ENCODE data around the gene SLC44A2.

Gene SLC44A2

DNA sequence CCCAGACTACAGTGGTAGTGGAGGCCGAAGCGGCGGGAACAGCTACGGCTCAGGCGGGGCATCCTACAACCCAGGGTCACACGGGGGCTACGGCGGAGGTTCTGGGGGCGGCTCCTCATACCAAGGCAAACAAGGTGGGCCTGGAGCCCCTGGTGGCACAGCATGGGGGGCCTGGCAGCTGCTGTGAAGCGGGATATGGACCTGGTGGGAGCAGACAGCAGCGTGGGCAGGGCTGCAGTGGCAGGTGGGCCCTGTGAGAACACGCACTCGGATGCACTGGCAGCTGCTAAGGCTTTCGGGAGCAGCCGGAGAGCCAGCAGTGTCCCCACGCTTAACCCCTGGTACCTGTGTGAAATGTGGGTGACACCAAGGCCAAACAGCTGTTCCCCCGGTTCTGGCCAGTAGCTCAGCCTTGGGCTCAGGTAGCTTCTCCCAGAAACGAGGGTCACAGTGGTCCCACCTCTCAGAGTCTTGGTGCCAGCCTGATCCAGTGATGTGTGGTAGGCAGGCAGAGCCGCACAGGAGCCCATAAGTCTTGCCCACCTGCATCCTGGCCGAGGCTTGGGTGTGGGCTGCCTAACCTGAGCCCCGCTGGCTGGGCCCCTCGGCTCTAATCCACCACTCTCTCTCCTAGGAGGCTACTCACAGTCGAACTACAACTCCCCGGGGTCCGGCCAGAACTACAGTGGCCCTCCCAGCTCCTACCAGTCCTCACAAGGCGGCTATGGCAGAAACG is 63.4 kb downstream of the SLC44A2 start:
- CTCF ChIA-PET = interaction anchor here (1.2 to 1.4 kb wide), 2 partner anchors 11 to 109 kb away, joined by 5 to 6 read pairs; no protein-coding TSS in a partner anchor
- H3K36me3 ChIP-seq (ENCODE audit: control insufficient read depth in 2 of 2, insufficient read depth in 1 of 2, low read length in 2 of 2) = peaks cover 19 to 92% of the 10 kb centered on the region in 2 experiments
- no peak overlapping the region for H3K27ac ChIP-seq (ENCODE audit: extremely low read depth, low read depth, low read length)
- H3K4me3 ChIP-seq (ENCODE audit: low read depth, low read length) = no peak overlapping the region
- no peaks in the 10 kb centered on the region for H3K9me3 ChIP-seq (ENCODE audit: control insufficient read depth, insufficient read depth, low read depth, low read length)
- POLR2A ChIA-PET = interaction anchor here (0.5 kb wide), 1 partner anchor 62 kb away, joined by 3 read pairs; no protein-coding TSS in a partner anchor
- TF ChIP-seq ZNF473 (tag by site-specific recombination; IDR thresholded peaks at IDR 0.05) (no peak), ZNF157 (tag by site-specific recombination; IDR thresholded peaks at IDR 0.05) (no peak), GLIS1 (tag by site-specific recombination; IDR thresholded peaks at IDR 0.05) (no peak), ZNF248 (tag by site-specific recombination; IDR thresholded peaks at IDR 0.05) (no peak), GLIS2 (tag by site-specific recombination; IDR thresholded peaks at IDR 0.05) (0 out of 2 replicates have a peak, but pooled peaks have one; percentile 7), PRDM10 (tag by site-specific recombination; IDR thresholded peaks at IDR 0.05) (no peak), ZNF621 (tag by site-specific recombination; IDR thresholded peaks at IDR 0.05) (no peak), ZNF10 (tag by site-specific recombination; IDR thresholded peaks at IDR 0.05) (no peak), EGR2 (tag by site-specific recombination; IDR thresholded peaks at IDR 0.05; ENCODE audit: low read depth) (peak; percentile 31; the same call in 1 of the 2 replicates), KLF10 (tag by site-specific recombination; IDR thresholded peaks at IDR 0.05) (no peak), ZNF211 (tag by site-specific recombination; IDR thresholded peaks at IDR 0.05; ENCODE audit: low read depth) (no peak), SP3 (tag by site-specific recombination; IDR thresholded peaks at IDR 0.05) (no peak), MEIS1 (CRISPR knock-in tag; IDR thresholded peaks at IDR 0.05; ENCODE audit: borderline replicate concordance) (no peak)
- TF ChIP-seq, protein P1, sequence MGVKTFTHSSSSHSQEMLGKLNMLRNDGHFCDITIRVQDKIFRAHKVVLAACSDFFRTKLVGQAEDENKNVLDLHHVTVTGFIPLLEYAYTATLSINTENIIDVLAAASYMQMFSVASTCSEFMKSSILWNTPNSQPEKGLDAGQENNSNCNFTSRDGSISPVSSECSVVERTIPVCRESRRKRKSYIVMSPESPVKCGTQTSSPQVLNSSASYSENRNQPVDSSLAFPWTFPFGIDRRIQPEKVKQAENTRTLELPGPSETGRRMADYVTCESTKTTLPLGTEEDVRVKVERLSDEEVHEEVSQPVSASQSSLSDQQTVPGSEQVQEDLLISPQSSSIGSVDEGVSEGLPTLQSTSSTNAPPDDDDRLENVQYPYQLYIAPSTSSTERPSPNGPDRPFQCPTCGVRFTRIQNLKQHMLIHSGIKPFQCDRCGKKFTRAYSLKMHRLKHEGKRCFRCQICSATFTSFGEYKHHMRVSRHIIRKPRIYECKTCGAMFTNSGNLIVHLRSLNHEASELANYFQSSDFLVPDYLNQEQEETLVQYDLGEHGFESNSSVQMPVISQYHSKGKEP (tag by site-specific recombination; IDR thresholded peaks at IDR 0.05) = no peak
- H3K4me1 ChIP-seq (ENCODE audit: control insufficient read depth, insufficient read depth, low read length) = no peaks in the 10 kb centered on the region

DNA sequence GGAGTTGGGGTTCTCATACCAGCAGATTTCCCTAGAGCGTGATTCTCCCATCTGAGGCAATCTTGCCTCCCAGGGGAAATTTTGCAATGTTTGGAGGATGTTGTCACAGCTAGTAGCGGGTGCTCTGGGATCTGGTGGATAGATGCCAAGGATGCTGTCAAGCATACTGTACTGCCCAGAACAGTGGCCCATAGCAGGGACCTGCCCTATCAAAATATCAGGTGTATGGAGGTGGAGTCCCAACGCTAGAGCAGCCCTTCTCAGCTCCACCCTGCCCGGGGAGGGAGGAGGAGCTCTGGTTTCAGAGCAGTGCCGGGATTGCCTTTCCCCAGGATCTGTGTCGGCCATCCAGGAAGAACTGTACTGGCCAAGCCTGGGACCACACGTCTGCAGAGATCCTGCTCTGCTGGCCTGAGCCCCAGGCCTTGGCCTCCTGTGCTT is 65.0 kb downstream of the SLC44A2 start:
- H3K4me1 ChIP-seq (ENCODE audit: control insufficient read depth, insufficient read depth, low read length) = peaks cover 3% of the 10 kb centered on the region; the same call in 1 of the 2 replicates
- H3K27ac ChIP-seq (ENCODE audit: extremely low read depth, low read depth, low read length) = no peak overlapping the region
- ChIA-PET POLR2A (no interaction called here), CTCF (interaction anchor here (0.7 to 1.2 kb wide), 2 partner anchors 27 to 110 kb away, joined by 3 to 5 read pairs; partner anchors contain the start of gene DNM2)
- no peaks in the 10 kb centered on the region for H3K9me3 ChIP-seq (ENCODE audit: control insufficient read depth, insufficient read depth, low read depth, low read length)
- no peak overlapping the region for H3K4me3 ChIP-seq (ENCODE audit: low read depth, low read length)
- peaks cover 13 to 75% of the 10 kb centered on the region in 2 experiments for H3K36me3 ChIP-seq (ENCODE audit: control insufficient read depth in 2 of 2, insufficient read depth in 1 of 2, low read length in 2 of 2)
- TF ChIP-seq ZNF600 (tag by site-specific recombination; IDR thresholded peaks at IDR 0.05) (peak; percentile 29; the same call in 1 of the 2 replicates), IKZF3 (tag by site-specific recombination; IDR thresholded peaks at IDR 0.05) (0 out of 2 replicates have a peak, but pooled peaks have one; percentile 11), WT1 (tag by site-specific recombination; IDR thresholded peaks at IDR 0.05) (peak; percentile 63; the same call in 1 of the 2 replicates), ZNF76 (tag by site-specific recombination; IDR thresholded peaks at IDR 0.05; ENCODE audit: borderline replicate concordance, low read depth) (no peak), ZNF146 (tag by site-specific recombination; IDR thresholded peaks at IDR 0.05) (peak; percentile 100), ZNF629 (tag by site-specific recombination; IDR thresholded peaks at IDR 0.05) (0 out of 2 replicates have a peak, but pooled peaks have one; percentile 15), KLF1 (tag by site-specific recombination; IDR thresholded peaks at IDR 0.05) (0 out of 2 replicates have a peak, but pooled peaks have one; percentile 37), ZNF341 (tag by site-specific recombination; IDR thresholded peaks at IDR 0.05; ENCODE audit: low read depth) (0 out of 2 replicates have a peak, but pooled peaks have one; percentile 36), ZNF677 (tag by site-specific recombination; IDR thresholded peaks at IDR 0.05) (no peak), ZEB2 (tag by site-specific recombination; IDR thresholded peaks at IDR 0.05) (peak; percentile 40), ZSCAN23 (tag by site-specific recombination; IDR thresholded peaks at IDR 0.05) (0 out of 2 replicates have a peak, but pooled peaks have one; percentile 14), GLIS1 (tag by site-specific recombination; IDR thresholded peaks at IDR 0.05) (peak; percentile 36; the same call in 1 of the 2 replicates)
- TF ChIP-seq, protein P2, sequence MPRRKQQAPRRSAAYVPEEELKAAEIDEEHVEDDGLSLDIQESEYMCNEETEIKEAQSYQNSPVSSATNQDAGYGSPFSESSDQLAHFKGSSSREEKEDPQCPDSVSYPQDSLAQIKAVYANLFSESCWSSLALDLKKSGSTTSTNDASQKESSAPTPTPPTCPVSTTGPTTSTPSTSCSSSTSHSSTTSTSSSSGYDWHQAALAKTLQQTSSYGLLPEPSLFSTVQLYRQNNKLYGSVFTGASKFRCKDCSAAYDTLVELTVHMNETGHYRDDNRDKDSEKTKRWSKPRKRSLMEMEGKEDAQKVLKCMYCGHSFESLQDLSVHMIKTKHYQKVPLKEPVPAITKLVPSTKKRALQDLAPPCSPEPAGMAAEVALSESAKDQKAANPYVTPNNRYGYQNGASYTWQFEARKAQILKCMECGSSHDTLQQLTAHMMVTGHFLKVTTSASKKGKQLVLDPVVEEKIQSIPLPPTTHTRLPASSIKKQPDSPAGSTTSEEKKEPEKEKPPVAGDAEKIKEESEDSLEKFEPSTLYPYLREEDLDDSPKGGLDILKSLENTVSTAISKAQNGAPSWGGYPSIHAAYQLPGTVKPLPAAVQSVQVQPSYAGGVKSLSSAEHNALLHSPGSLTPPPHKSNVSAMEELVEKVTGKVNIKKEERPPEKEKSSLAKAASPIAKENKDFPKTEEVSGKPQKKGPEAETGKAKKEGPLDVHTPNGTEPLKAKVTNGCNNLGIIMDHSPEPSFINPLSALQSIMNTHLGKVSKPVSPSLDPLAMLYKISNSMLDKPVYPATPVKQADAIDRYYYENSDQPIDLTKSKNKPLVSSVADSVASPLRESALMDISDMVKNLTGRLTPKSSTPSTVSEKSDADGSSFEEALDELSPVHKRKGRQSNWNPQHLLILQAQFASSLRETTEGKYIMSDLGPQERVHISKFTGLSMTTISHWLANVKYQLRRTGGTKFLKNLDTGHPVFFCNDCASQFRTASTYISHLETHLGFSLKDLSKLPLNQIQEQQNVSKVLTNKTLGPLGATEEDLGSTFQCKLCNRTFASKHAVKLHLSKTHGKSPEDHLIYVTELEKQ (tag by site-specific recombination; IDR thresholded peaks at IDR 0.05; ENCODE audit: borderline replicate concordance) = no peak
